Keratinocyte (primary cell): ENCODE data around the gene UBE2N. TPM values are rescaled to one million over a fixed set of nuclear protein-coding genes. Genes with fewer than 3 reads are reported as not detected.

Experiments used
- DNase-seq: peaks from one replicate; pipeline ENCODE4 v3.0.0-alpha.2; 2011; ENCODE audit warnings: low read depth, missing footprints, low spot score
- FAIRE-seq: peaks from 2 replicates; lab custom pipeline; 2011; peaks lifted over from hg19 to GRCh38; lab: Jason Lieb, UNC
- H2AFZ ChIP-seq: 2 replicates; pipeline ENCODE4 v1.6.0; 2012; ENCODE audit warnings: low read length, control low read depth, inconsistent platforms; ENCODE audit not compliant: control insufficient read depth
- H3K27ac ChIP-seq: 2 replicates; pipeline ENCODE4 v1.5.1; 2011; ENCODE audit warnings: low read length; ENCODE audit not compliant: control insufficient read depth, insufficient read depth
- H3K27me3 ChIP-seq: 3 replicates; pipeline ENCODE4 v1.6.0; 2011; ENCODE audit warnings: low read length; ENCODE audit not compliant: control insufficient read depth, insufficient read depth; ENCODE audit errors: extremely low read depth
- H3K36me3 ChIP-seq, 2 experiments: 2 replicates in 1 of 2; 3 replicates in 1 of 2; pipeline ENCODE4 v1.5.1; 2011; ENCODE audit warnings: low read length in 2 of 2, mild to moderate bottlenecking in 1 of 2; ENCODE audit not compliant: control insufficient read depth in 2 of 2, insufficient read depth in 2 of 2; ENCODE audit errors: extremely low read depth in 1 of 2
- H3K4me1 ChIP-seq: 3 replicates; pipeline ENCODE4 v1.5.1; 2011; ENCODE audit warnings: low read length; ENCODE audit not compliant: control insufficient read depth, insufficient read depth; ENCODE audit errors: extremely low read depth
- H3K4me2 ChIP-seq: 3 replicates; pipeline ENCODE4 v1.6.0; 2011; ENCODE audit warnings: low read depth, low read length; ENCODE audit not compliant: control insufficient read depth, insufficient read depth; ENCODE audit errors: extremely low read depth
- H3K4me3 ChIP-seq, 3 experiments: fragments of 200-600 bp in 1 of 3; sonication (generic) in 1 of 3; 2 replicates in 2 of 3; 3 replicates in 1 of 3; pipeline ENCODE4 v1.5.1; 2011 to 2016; ENCODE audit warnings: low read length in 3 of 3, mild to moderate bottlenecking in 3 of 3, control low read depth in 2 of 3, inconsistent platforms in 1 of 3, low read depth in 1 of 3, mixed read lengths in 1 of 3, mixed run types in 1 of 3, moderate library complexity in 1 of 3; ENCODE audit not compliant: control insufficient read depth in 2 of 3, insufficient read depth in 2 of 3; ENCODE audit errors: extremely low read depth in 1 of 3
- H3K79me2 ChIP-seq: 2 replicates; pipeline ENCODE4 v1.6.0; 2012; ENCODE audit warnings: low read length; ENCODE audit not compliant: control insufficient read depth, insufficient read depth
- H3K9ac ChIP-seq: 3 replicates; pipeline ENCODE4 v1.6.0; 2011; ENCODE audit warnings: low read length; ENCODE audit not compliant: control insufficient read depth, insufficient read depth; ENCODE audit errors: extremely low read depth
- H3K9me1 ChIP-seq: 3 replicates; pipeline ENCODE4 v1.6.0; 2011; ENCODE audit warnings: low read length; ENCODE audit not compliant: control insufficient read depth, insufficient read depth; ENCODE audit errors: extremely low read depth
- H3K9me3 ChIP-seq: 2 replicates; pipeline ENCODE4 v1.5.1; 2012; ENCODE audit warnings: low read depth, low read length; ENCODE audit not compliant: control insufficient read depth
- H4K20me1 ChIP-seq: 3 replicates; pipeline ENCODE4 v1.6.0; 2011; ENCODE audit warnings: low read length; ENCODE audit not compliant: control insufficient read depth, insufficient read depth; ENCODE audit errors: extremely low read depth
- EZH2 ChIP-seq: IDR thresholded peaks from one replicate; pipeline ENCODE4 v1.6.1; 2012; ENCODE audit warnings: inconsistent platforms, mild to moderate bottlenecking, low read length, moderate library complexity
- dilution Hi-C: fragments of 300-500 bp; cut with MboI; formaldehyde crosslinking; loops from one replicate; pipeline ENCODE4 v1.7.0; 2020; ENCODE audit warnings: low sequenced_read_pairs; ENCODE audit not compliant: extremely low pct_ligation_motif_present
- polyA plus RNA-seq, 5 experiments: library from polyadenylated mRNA; depleted of rRNA in 3 of 5; stranded (reverse) in 3 of 5; stranded (forward) in 1 of 5; unstranded in 1 of 5; fragments of >200 nt; gene quantifications; 1 replicate in 1 of 5; 2 replicates in 3 of 5; 3 replicates in 1 of 5; pipeline versions ENCODE4 v1.2.1 to v1.2.3, GENCODE V29; 2011 to 2012; ENCODE audit warnings: missing spikeins in 2 of 5, low read depth in 1 of 5, low replicate concordance in 1 of 5
- TF ChIP-seq, protein P1 (sequence below), 3 experiments: IDR thresholded peaks in 1 of 3; conservative IDR thresholded peaks in 1 of 3; optimal IDR thresholded peaks in 1 of 3; 2 replicates in 2 of 3; 3 replicates in 1 of 3; pipeline versions ENCODE3 to v1.5.1; 2011; ENCODE audit warnings: low read length in 3 of 3, mild to moderate bottlenecking in 3 of 3, moderate library complexity in 2 of 3, control low read depth in 1 of 3, inconsistent platforms in 1 of 3; ENCODE audit not compliant: insufficient read depth in 2 of 3; ENCODE audit errors: extremely low read depth in 1 of 3

Gene UBE2N
- polyA plus RNA-seq, 1 donor (not counting 4 experiments of a cell fraction or from before 2014, with no cell fraction given) = 218 TPM

DNA sequence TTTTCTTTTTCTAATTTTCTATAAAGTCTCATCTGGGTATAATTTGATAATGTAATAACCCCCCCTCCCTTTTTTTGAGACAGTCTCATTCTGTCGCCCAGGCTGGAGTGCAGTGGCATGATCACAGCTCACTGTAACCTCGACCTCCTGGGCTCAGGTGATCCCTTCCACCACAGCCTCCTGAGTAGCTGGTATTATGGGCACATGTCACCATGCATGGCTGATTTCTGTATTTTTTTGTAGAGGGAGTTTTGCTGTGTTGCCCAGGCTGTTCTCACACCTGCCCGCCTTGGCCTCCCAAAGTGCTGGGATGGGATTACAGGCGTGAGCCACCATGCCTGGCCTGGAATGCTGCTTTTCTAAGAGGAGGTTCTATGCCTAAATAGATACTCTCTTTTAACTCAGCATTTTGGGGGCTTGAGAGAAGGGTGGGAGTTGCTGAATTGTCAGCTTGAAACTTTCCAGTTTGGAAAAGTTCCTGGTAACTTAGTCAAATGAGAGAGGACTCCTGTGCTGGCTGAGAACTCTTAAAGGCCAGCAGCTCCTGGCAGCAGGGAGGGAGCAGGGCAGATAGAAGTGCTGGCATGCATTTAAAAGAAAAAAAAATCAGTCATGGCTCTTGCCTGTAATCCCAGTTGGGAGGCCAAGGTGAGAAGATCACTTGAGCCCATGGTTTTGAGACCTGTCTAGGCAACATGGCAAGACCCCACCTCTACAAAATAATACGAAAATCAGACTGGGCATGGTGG lies 51.0 kb downstream of the UBE2N start:
- H2AFZ ChIP-seq = no peak overlapping the region
- H3K79me2 ChIP-seq = peaks cover 69% of the 10 kb centered on the region
- no peak overlapping the region for H3K4me2 ChIP-seq
- TF ChIP-seq EZH2 = no peak
- TF ChIP-seq, protein P1, sequence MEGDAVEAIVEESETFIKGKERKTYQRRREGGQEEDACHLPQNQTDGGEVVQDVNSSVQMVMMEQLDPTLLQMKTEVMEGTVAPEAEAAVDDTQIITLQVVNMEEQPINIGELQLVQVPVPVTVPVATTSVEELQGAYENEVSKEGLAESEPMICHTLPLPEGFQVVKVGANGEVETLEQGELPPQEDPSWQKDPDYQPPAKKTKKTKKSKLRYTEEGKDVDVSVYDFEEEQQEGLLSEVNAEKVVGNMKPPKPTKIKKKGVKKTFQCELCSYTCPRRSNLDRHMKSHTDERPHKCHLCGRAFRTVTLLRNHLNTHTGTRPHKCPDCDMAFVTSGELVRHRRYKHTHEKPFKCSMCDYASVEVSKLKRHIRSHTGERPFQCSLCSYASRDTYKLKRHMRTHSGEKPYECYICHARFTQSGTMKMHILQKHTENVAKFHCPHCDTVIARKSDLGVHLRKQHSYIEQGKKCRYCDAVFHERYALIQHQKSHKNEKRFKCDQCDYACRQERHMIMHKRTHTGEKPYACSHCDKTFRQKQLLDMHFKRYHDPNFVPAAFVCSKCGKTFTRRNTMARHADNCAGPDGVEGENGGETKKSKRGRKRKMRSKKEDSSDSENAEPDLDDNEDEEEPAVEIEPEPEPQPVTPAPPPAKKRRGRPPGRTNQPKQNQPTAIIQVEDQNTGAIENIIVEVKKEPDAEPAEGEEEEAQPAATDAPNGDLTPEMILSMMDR (optimal IDR thresholded peaks at IDR 0.05 in 1 of 3, IDR thresholded peaks at IDR 0.05 in 1 of 3, conservative IDR thresholded peaks at IDR 0.05 in 1 of 3; ENCODE audit: extremely low read depth in 1 of 3, insufficient read depth in 2 of 3, low read length in 3 of 3) = no peak
- no peak for FAIRE-seq
- dilution Hi-C loops = no loop called here
- peaks cover 7% of the 10 kb centered on the region for H4K20me1 ChIP-seq
- no peak overlapping the region for H3K27ac ChIP-seq
- no peak overlapping the region for H3K4me3 ChIP-seq
- H3K4me1 ChIP-seq = peaks cover 10% of the 10 kb centered on the region
- H3K36me3 ChIP-seq = peaks cover 3% of the 10 kb centered on the region in 2 experiments
- H3K9me3 ChIP-seq = no peaks in the 10 kb centered on the region
- DNase-seq = no peak
- H3K9ac ChIP-seq = no peak overlapping the region
- H3K9me1 ChIP-seq = no peaks in the 10 kb centered on the region
- no peaks in the 10 kb centered on the region for H3K27me3 ChIP-seq

DNA sequence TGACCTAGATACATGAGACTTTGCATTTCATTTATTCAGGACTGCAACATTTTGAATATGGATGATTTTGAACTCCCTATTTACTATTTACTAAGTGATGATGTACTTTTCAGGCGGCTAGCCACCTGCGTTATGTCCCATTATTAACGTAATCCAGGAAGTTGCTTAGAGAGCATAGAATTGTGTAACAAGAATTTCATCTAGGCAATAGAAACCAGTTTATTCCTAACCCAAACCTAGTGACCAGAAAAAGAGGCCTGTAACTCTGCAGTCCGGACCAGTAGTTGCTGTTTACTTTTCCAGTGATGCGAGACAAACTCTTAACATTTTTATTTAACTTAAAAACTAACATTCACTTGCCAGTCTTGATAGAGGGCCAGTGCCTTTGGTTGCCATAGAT lies 51.7 kb downstream of the UBE2N start:
- TF ChIP-seq EZH2 = no peak
- Histone ChIP-seq H2AFZ (no peak overlapping the region), H3K27ac (no peak overlapping the region), H3K4me2 (no peak overlapping the region), H3K36me3 (peaks cover 0 to 7% of the 10 kb centered on the region in 2 experiments), H3K79me2 (peaks cover 76% of the 10 kb centered on the region), H3K9ac (no peak overlapping the region), H3K27me3 (no peaks in the 10 kb centered on the region), H3K4me3 (no peak overlapping the region), H4K20me1 (peaks cover 11% of the 10 kb centered on the region), H3K9me3 (no peaks in the 10 kb centered on the region), H3K9me1 (no peaks in the 10 kb centered on the region), H3K4me1 (peaks cover 10% of the 10 kb centered on the region)
- dilution Hi-C loops = no loop called here
- FAIRE-seq (no peak), DNase-seq (no peak)
